Loucy (cell line): ENCODE measurements around the gene PNLIPRP2.

ENCODE experiments used
- EZH2phosphoT487 ChIP-seq: fragments of 200-600 bp; IDR thresholded peaks from 2 replicates; pipeline ENCODE4 v1.6.1; 2018; ENCODE audit warnings: antibody characterized with exemption, mild to moderate bottlenecking, moderate library complexity, borderline replicate concordance
- TF ChIP-seq, protein P1 (sequence below): fragments of 200-600 bp; sonication (generic); conservative IDR thresholded peaks from 2 replicates; pipeline ENCODE4 v1.5.1; 2014; ENCODE audit warnings: mild to moderate bottlenecking, antibody characterized with exemption, low read length

DNA sequence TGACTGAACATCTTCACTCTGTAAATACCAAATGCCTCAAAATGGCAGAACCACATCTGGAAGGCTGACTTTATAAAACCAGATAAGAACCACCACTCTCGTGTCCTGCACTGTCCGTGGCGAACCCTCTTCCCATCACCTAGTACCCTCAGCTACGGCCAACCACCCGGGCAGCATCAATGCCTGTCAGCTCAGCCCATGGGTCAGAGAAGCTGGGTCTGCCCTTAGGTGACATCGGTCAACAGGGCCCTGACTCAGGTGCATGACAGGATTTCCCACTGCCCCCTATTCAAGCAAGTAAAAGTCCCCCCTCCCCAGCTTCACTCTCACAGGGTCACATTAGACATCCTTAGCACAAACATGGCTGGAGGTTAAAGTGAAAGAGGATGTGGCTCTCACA is 65.1 kb downstream of the PNLIPRP2 start:
- TF ChIP-seq, protein P1, sequence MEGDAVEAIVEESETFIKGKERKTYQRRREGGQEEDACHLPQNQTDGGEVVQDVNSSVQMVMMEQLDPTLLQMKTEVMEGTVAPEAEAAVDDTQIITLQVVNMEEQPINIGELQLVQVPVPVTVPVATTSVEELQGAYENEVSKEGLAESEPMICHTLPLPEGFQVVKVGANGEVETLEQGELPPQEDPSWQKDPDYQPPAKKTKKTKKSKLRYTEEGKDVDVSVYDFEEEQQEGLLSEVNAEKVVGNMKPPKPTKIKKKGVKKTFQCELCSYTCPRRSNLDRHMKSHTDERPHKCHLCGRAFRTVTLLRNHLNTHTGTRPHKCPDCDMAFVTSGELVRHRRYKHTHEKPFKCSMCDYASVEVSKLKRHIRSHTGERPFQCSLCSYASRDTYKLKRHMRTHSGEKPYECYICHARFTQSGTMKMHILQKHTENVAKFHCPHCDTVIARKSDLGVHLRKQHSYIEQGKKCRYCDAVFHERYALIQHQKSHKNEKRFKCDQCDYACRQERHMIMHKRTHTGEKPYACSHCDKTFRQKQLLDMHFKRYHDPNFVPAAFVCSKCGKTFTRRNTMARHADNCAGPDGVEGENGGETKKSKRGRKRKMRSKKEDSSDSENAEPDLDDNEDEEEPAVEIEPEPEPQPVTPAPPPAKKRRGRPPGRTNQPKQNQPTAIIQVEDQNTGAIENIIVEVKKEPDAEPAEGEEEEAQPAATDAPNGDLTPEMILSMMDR, result no peak
- no peak for TF ChIP-seq EZH2phosphoT487
